SK-N-SH (cell line): ENCODE data around the gene NSMCE1. TPM values are rescaled to one million over a fixed set of nuclear protein-coding genes. Genes with fewer than 3 reads are reported as not detected.

Experiments
- CHD2 ChIP-seq: fragments of 150-350 bp; IDR thresholded peaks from 2 replicates; pipeline ENCODE4 v1.6.1; 2018; ENCODE audit warnings: low read length; ENCODE audit not compliant: partially characterized antibody
- CTCF ChIP-seq: fragments of 200-600 bp; sonication (generic); IDR thresholded peaks from 2 replicates; pipeline ENCODE4 v1.6.1; 2017; ENCODE audit warnings: antibody characterized with exemption, mild to moderate bottlenecking, moderate library complexity
- FOSL2 ChIP-seq: IDR thresholded peaks from 2 replicates; pipeline ENCODE4 v1.4.0; 2012; ENCODE audit warnings: low read depth, mild to moderate bottlenecking, moderate library complexity, borderline replicate concordance
- FOXJ3 ChIP-seq: sonication (generic); formaldehyde crosslinking; IDR thresholded peaks from 2 replicates; pipeline ENCODE4 v1.5.1; 2020; ENCODE audit warnings: mild to moderate bottlenecking, missing genetic modification reagents
- GATA2 ChIP-seq: sonication (generic); formaldehyde crosslinking; IDR thresholded peaks from 2 replicates; pipeline ENCODE4 v1.5.0; 2020; ENCODE audit warnings: mild to moderate bottlenecking, missing genetic modification reagents
- MAX ChIP-seq: IDR thresholded peaks from 2 replicates; pipeline ENCODE4 v1.4.0; 2012; ENCODE audit warnings: low read depth
- MEF2A ChIP-seq: IDR thresholded peaks from 2 replicates; pipeline ENCODE4 v1.4.0; 2012; ENCODE audit warnings: low read depth, borderline replicate concordance
- PBX3 ChIP-seq: IDR thresholded peaks from 2 replicates; pipeline ENCODE4; 2012
- POLR2AphosphoS5 ChIP-seq: IDR thresholded peaks from 2 replicates; pipeline ENCODE4 v1.6.1; 2012; ENCODE audit warnings: low read depth, low read length
- RAD21 ChIP-seq: IDR thresholded peaks from 2 replicates; pipeline ENCODE4 v1.6.1; 2012; ENCODE audit warnings: mild to moderate bottlenecking, low read length
- RCOR1 ChIP-seq: fragments of 150-350 bp; IDR thresholded peaks from 2 replicates; pipeline ENCODE4 v1.6.1; 2017; ENCODE audit warnings: antibody characterized with exemption, low read length
- RFX5 ChIP-seq: IDR thresholded peaks from 2 replicates; pipeline ENCODE4 v1.6.1; 2012; ENCODE audit warnings: mild to moderate bottlenecking, improper control_type of control experiment, low read length
- RXRA ChIP-seq: IDR thresholded peaks from 2 replicates; pipeline ENCODE4 v1.4.0; 2012; ENCODE audit warnings: low read depth, mild to moderate bottlenecking, borderline replicate concordance
- SMC3 ChIP-seq: IDR thresholded peaks from 2 replicates; pipeline ENCODE4 v1.6.1; 2012; ENCODE audit warnings: low read depth, low read length, improper control_type of control experiment
- USF1 ChIP-seq: IDR thresholded peaks from 2 replicates; pipeline ENCODE4 v1.4.0; 2012; ENCODE audit warnings: low read depth, borderline replicate concordance
- USF2 ChIP-seq: fragments of 150-350 bp; IDR thresholded peaks from 2 replicates; pipeline ENCODE4 v1.6.1; 2017; ENCODE audit warnings: antibody characterized with exemption, low read length, low read depth, borderline replicate concordance
- YY1 ChIP-seq: IDR thresholded peaks from 2 replicates; pipeline ENCODE4 v1.4.0; 2012; ENCODE audit warnings: low read depth, mild to moderate bottlenecking
- ZBTB33 ChIP-seq: IDR thresholded peaks from 2 replicates; pipeline ENCODE4 v1.4.0; 2012; ENCODE audit warnings: low read depth, borderline replicate concordance
- polyA plus RNA-seq, 3 experiments: library from polyadenylated mRNA; depleted of rRNA; stranded (reverse); fragments of >200 nt; gene quantifications; 2 replicates each; pipeline ENCODE4 v1.2.3, GENCODE V29; 2012

NSMCE1 gene
- polyA plus RNA-seq, 1 of the 3 experiments (the other 2 are of a cell fraction): 39.8 TPM

- TF ChIP-seq MEF2A (peak; percentile 28; the same call in 1 of the 2 replicates), FOSL2 (peak; percentile 88), CHD2 (no peak), MAX (peak; percentile 91), YY1 (0 out of 2 replicates have a peak, but pooled peaks have one; percentile 27), FOXJ3 (CRISPR knock-in tag) (no peak), SMC3 (no peak), USF2 (no peak), GATA2 (CRISPR knock-in tag) (no peak), POLR2AphosphoS5 (no peak), RCOR1 (no peak), RFX5 (no peak), PBX3 (peak; percentile 71), ZBTB33 (no peak), USF1 (no peak), CTCF (no peak), RAD21 (no peak), RXRA (no peak; the same call in 1 of the 2 replicates)
Measured at GRCh38 chr16:27286451-27286850, 17.9 kb upstream of the NSMCE1 start (continued).
